Psoas muscle (tissue), 8 donors: ENCODE measurements around the gene EPB41. TPM values are rescaled to one million over a fixed set of nuclear protein-coding genes. Genes with fewer than 3 reads are reported as not detected.
"Not testable (repeated sequence)": the region's sequence is repeated elsewhere in the genome, so short reads cannot be mapped to it uniquely, and the experiment has no call there.

Source experiments
- ATAC-seq, 4 donors: fragments of 200-7000 bp; cut with Tn5 transposase; one replicate each; pipeline ENCODE4 v1.9.1; 2020; ENCODE audit warnings: moderate library complexity in 3 of 4, mild to moderate bottlenecking in 2 of 4
- DNase-seq, 2 donors: peaks; one replicate each; pipeline ENCODE4 v3.0.0-alpha.2; 2020
- H3K27ac ChIP-seq: fragments of 200-600 bp; one replicate; pipeline ENCODE4 v1.8.0; 2022
- H3K27me3 ChIP-seq, 3 donors: fragments of 200-600 bp in 1 of 3; one replicate each; pipeline versions ENCODE4 v1.6.1 to v1.8.0; 2013 to 2022; ENCODE audit warnings: low read length in 2 of 3, mild to moderate bottlenecking in 2 of 3, moderate library complexity in 1 of 3; ENCODE audit not compliant: insufficient read depth in 3 of 3
- H3K36me3 ChIP-seq, 2 donors: fragments of 200-600 bp in 1 of 2; one replicate each; pipeline versions ENCODE4 v1.6.1 to v1.8.0; 2013 to 2022; ENCODE audit warnings: low read depth in 1 of 2, mild to moderate bottlenecking in 1 of 2, moderate library complexity in 1 of 2; ENCODE audit not compliant: insufficient read depth in 1 of 2
- H3K4me1 ChIP-seq: fragments of 200-600 bp; one replicate; pipeline ENCODE4 v1.8.0; 2022
- H3K4me3 ChIP-seq: fragments of 200-600 bp; one replicate; pipeline ENCODE4 v1.8.0; 2022; ENCODE audit warnings: mild to moderate bottlenecking
- H3K9me3 ChIP-seq: fragments of 200-600 bp; one replicate; pipeline ENCODE4 v1.8.0; 2022
- WGBS, 3 donors: extraction: QIAGEN DNeasy Blood & Tissue Kit; methylation state at CpG; one replicate each; pipeline versions ENCODE4 v1.1.6 to v1.1.7; 2013; 5-methylcytosine and 5-hydroxymethylcytosine counted together
- intact Hi-C, 2 donors: fragments of 100-400 bp; cut with DNase I; formaldehyde crosslinking; loops; one replicate each; pipeline versions ENCODE4 v1.11.0 to v1.14.2; 2022
- polyA plus RNA-seq, 3 donors: library from polyadenylated mRNA; stranded (reverse); fragments of 200-250 nt; gene quantifications; one replicate each; pipeline ENCODE4 v1.2.3, GENCODE V29; 2013
- total RNA-seq, 4 donors: library from RNA; stranded (reverse); fragmentation: NEBNext Ultra II Directional in 2 of 4; extraction: Animal tissue kit (Norgen Biotek cat#: 25700) in 2 of 4; gene quantifications; one replicate each; pipeline versions ENCODE4 v1.2.1 to v1.2.4, GENCODE V29; 2021 to 2023
- TF ChIP-seq, protein P1 (sequence below): fragments of 200-600 bp; IDR thresholded peaks from one replicate; pipeline ENCODE4 v1.8.0; 2022; ENCODE audit warnings: antibody characterized with exemption
- donor health status: healthy with polysubstance abuse.
- donor health status: DM: no; HTN: no; CAD: no; lungs with moderate emphysema.
- donor health status: Bipolar disorder and iron deficiency.
- donor health status: healthy.
- donor health status: DM: yes; HTN: yes; CAD: no.
- donor health status: DM: no; HTN: no; CAD: no.
- donor health status: DM: no; HTN: no; CAD: no.
- donor health status: DM: yes; HTN: yes; CAD: no.

Gene EPB41
- total and polyA plus RNA-seq, 7 donors: 2.0 to 28.2 (median 18.0) TPM

DNA sequence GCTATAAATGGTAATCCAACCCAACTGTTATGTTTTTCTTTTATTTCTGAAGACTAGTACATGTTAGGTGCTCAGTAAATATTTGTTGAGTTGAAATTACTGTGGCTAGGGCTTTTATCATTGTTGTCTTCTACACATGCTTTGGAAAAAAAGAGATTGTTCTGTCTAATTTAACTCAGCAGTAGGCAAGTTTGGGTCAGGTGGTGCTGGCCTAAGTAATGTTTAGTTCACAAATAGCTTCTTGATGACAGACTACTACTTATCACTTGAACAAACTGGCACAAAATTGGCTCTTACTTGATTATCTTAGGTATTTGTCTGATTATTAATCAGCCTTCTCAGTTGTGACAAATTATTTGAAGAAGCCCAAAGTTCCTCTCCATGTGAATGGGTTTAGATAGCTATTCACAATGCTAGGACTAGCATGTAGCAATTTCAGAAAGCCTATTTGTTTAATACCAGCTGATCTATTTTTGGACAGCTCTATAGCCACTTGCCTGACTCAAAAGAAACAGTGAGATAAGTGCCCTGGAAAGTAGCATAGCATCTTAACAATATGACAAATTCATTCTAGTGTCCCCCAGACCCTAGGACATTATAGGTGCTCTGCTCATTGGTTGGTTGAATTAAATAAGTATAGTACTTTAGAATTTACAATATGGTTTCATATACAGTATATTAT, 176.7 kb downstream of the EPB41 start:
- Histone ChIP-seq H3K4me1 (no peaks in the 10 kb centered on the region), H3K27me3 (no peaks in the 10 kb centered on the region), H3K27ac (no peak overlapping the region), H3K36me3 (peaks cover 0 to 12% of the 10 kb centered on the region in 2 donors), H3K9me3 (no peaks in the 10 kb centered on the region), H3K4me3 (no peak overlapping the region)
- ATAC-seq (no peak), DNase-seq (no peak)
- intact Hi-C loops: no loop called here
- TF ChIP-seq, protein P1, sequence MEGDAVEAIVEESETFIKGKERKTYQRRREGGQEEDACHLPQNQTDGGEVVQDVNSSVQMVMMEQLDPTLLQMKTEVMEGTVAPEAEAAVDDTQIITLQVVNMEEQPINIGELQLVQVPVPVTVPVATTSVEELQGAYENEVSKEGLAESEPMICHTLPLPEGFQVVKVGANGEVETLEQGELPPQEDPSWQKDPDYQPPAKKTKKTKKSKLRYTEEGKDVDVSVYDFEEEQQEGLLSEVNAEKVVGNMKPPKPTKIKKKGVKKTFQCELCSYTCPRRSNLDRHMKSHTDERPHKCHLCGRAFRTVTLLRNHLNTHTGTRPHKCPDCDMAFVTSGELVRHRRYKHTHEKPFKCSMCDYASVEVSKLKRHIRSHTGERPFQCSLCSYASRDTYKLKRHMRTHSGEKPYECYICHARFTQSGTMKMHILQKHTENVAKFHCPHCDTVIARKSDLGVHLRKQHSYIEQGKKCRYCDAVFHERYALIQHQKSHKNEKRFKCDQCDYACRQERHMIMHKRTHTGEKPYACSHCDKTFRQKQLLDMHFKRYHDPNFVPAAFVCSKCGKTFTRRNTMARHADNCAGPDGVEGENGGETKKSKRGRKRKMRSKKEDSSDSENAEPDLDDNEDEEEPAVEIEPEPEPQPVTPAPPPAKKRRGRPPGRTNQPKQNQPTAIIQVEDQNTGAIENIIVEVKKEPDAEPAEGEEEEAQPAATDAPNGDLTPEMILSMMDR: no peak

DNA sequence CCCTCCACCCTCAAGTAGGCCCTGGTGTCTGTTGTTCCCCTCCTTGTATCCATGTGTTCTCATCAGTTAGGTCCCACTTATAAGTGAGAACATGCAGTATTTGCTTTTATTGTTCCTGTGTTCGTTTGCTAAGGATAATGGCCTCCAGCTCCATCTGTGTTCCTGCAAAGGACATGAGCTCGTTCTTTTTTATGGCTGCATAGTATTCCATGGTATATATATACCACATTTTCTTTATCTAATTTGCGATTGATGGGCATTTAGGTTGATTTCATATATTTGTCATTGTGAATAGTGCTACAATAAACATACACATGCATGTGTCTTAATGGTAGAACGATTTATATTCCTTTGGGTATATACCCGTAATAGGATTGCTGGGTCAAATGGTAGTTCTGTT, 178.3 kb downstream of the EPB41 start:
- 93 to 94% (median 94%) methylated on average over 5 of the region's 5 CpGs for WGBS, 3 donors
- H3K27me3 ChIP-seq, H3K9me3 ChIP-seq, ATAC-seq, H3K27ac ChIP-seq, intact Hi-C loops, H3K4me1 ChIP-seq, H3K4me3 ChIP-seq, DNase-seq: not testable (repeated sequence)
- H3K36me3 ChIP-seq: peaks cover 0 to 16% of the 10 kb centered on the region in 2 donors

DNA sequence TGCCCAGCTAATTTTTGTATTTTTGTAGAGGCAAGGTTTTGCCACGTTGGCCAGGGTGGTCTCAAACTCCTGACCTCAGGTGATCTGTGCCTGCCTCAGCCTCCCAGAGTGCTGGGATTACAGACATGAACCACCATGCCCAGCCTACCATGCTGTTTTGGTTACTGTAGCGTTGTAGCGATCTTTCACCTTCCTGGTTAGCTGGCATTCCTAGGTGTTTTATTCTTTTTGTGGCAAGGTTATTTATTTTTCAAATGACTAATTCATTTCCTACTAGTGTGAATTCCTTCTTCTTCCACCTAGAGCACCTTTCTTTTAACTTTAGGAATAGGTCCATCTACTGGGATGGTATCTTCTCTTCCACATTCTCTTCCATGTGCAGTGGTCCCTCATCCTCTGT, 180.1 kb downstream of the EPB41 start:
- Histone ChIP-seq H3K9me3 (no peaks in the 10 kb centered on the region), H3K4me1 (no peaks in the 10 kb centered on the region), H3K27ac (no peak overlapping the region), H3K4me3 (no peak overlapping the region), H3K27me3 (no peaks in the 10 kb centered on the region), H3K36me3 (peaks cover 0 to 28% of the 10 kb centered on the region in 2 donors)
- TF ChIP-seq, protein P1: no peak
- ATAC-seq: no peak
- no peak for DNase-seq
- WGBS, 3 donors: 88 to 95% (median 92%) methylated on average over 3 of the region's 3 CpGs
- intact Hi-C loops: no loop called here

DNA sequence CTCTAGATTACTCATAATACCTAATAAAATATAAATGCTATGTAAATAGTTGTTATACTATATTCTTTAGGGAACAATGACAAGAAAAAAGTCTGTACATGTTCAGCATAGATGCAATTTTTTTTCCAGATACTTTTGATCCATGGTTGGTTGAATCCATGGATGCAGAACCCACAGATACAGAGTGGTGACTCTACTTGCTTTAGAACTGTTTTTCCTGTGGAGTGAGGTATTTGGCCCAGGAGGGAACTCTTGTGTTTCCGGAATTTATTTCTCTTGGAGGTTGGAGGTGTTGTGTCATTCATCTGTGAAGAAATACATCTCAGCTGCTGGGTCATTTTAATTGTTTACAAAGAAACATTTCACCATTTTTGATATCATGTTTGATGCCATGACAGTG, 180.6 kb downstream of the EPB41 start:
- ATAC-seq: no peak
- intact Hi-C loops: no loop called here
- no peaks in the 10 kb centered on the region for H3K4me1 ChIP-seq
- TF ChIP-seq, protein P1: no peak
- WGBS, 3 donors: 94 to 95% (median 94%) methylated on average over 1 of the region's 1 CpG
- H3K36me3 ChIP-seq: peaks cover 0 to 33% of the 10 kb centered on the region in 2 donors
- H3K4me3 ChIP-seq: no peak overlapping the region
- H3K27me3 ChIP-seq: no peaks in the 10 kb centered on the region
- no peaks in the 10 kb centered on the region for H3K9me3 ChIP-seq
- no peak overlapping the region for H3K27ac ChIP-seq
- DNase-seq: no peak

DNA sequence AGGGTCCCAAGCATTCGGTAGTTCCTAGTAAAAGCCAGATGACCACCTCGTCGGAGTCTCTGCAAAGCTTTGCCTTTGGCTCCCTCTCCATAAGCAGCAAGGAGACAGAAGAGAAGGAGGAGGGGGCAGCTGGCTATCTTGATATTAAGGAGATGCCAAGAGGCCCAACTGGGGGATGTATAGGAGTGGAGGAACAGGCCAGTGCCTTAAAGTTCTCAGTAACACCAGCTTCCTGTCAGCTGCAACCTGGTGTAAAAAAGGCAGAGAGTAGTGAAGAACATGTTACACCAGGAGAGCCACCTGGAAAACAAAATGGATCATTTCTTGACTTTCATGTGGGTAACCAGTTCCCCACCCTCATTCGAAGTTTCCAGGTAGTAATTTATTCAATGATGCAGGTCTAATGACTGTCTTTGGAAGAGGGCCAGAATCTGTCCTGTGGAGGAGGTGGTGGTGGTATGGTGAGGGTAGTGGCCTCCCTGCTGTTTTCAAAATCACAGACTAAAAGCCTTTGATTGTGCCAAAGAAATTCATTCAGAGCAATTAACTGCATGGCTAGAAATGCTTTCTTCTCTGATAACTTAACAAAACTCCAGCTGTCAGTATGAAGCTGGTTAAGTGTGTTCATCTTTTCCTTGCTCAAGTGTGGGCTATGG, 182.0 kb downstream of the EPB41 start:
- 76 to 81% (median 77%) methylated on average over 4 of the region's 4 CpGs for WGBS, 3 donors
- peaks cover 0 to 41% of the 10 kb centered on the region in 2 donors for H3K36me3 ChIP-seq
- no peak overlapping the region for H3K4me3 ChIP-seq
- H3K27ac ChIP-seq: no peak overlapping the region
- DNase-seq (no peak), ATAC-seq (no peak)
- TF ChIP-seq, protein P1: no peak
- intact Hi-C loops: no loop called here
- H3K4me1 ChIP-seq: no peaks in the 10 kb centered on the region
- no peaks in the 10 kb centered on the region for H3K9me3 ChIP-seq
- H3K27me3 ChIP-seq: no peaks in the 10 kb centered on the region
